H1 (cell line): ENCODE results near the gene CHTF8.

ENCODE experiments used
- ASH2L ChIP-seq: fragments of 200-600, 300-600 bp; sonication (generic); IDR thresholded peaks from one replicate; pipeline ENCODE4 v1.7.1; 2017; ENCODE audit warnings: low read length
- ATF2 ChIP-seq: IDR thresholded peaks from 2 replicates; pipeline ENCODE4 v1.6.1; 2012; ENCODE audit warnings: low read length, inconsistent platforms
- CTBP2 ChIP-seq: IDR thresholded peaks from 2 replicates; pipeline ENCODE4 v1.7.0; 2011; ENCODE audit warnings: borderline replicate concordance, mild to moderate bottlenecking, moderate library complexity, mixed read lengths, low read length; ENCODE audit not compliant: insufficient read depth, insufficient read length
- CTCF ChIP-seq, 3 experiments: IDR thresholded peaks; 1 replicate in 2 of 3; 2 replicates in 1 of 3; pipeline versions ENCODE4 v1.5.1 to v1.6.1; 2011; ENCODE audit warnings: low read length in 3 of 3, mild to moderate bottlenecking in 3 of 3, inconsistent platforms in 2 of 3, low read depth in 1 of 3, moderate library complexity in 1 of 3; ENCODE audit not compliant: insufficient read depth in 1 of 3; ENCODE audit errors: control extremely low read depth in 1 of 3
- FOSL1 ChIP-seq: IDR thresholded peaks from 2 replicates; pipeline ENCODE4 v1.6.1; 2011; ENCODE audit warnings: mild to moderate bottlenecking, low read depth, low read length, moderate library complexity; ENCODE audit not compliant: insufficient read depth
- GABPA ChIP-seq: IDR thresholded peaks from 2 replicates; pipeline ENCODE4 v1.6.1; 2011; ENCODE audit warnings: mild to moderate bottlenecking, low read length, moderate library complexity, borderline replicate concordance; ENCODE audit not compliant: insufficient read depth
- JUND ChIP-seq: IDR thresholded peaks from 2 replicates; pipeline ENCODE4 v1.6.1; 2011; ENCODE audit warnings: mild to moderate bottlenecking, improper control_type of control experiment, low read length
- POLR2A ChIP-seq, 2 experiments: IDR thresholded peaks; 1 replicate in 1 of 2; 2 replicates in 1 of 2; pipeline ENCODE4 v1.6.1; 2011; ENCODE audit warnings: low read depth in 2 of 2, low read length in 2 of 2, mild to moderate bottlenecking in 2 of 2; ENCODE audit errors: control extremely low read depth in 1 of 2
- SAP30 ChIP-seq: fragments of 300-600 bp; sonication (generic); IDR thresholded peaks from 2 replicates; pipeline ENCODE4 v1.7.1; 2012; ENCODE audit warnings: low read length, moderate library complexity, mild to moderate bottlenecking, inconsistent platforms; ENCODE audit not compliant: insufficient read depth, insufficient replicate concordance
- USF2 ChIP-seq: IDR thresholded peaks from 2 replicates; pipeline ENCODE4 v1.6.1; 2011; ENCODE audit warnings: low read length, improper control_type of control experiment
- ZNF274 ChIP-seq: IDR thresholded peaks from 2 replicates; pipeline ENCODE4 v1.7.0; 2012; ENCODE audit warnings: low read length, borderline replicate concordance; ENCODE audit errors: extremely low read depth

GRCh38 chr16:69138608-69139007 is 6.2 kb upstream of the CHTF8 start:
- TF ChIP-seq JUND (no peak), ASH2L (no peak), SAP30 (no peak), USF2 (no peak), ATF2 (no peak), GABPA (no peak), ZNF274 (no peak), CTCF (IDR thresholded peaks at IDR 0.05; ENCODE audit: control extremely low read depth in 1 of 3, insufficient read depth in 1 of 3, low read depth in 1 of 3, low read length in 3 of 3) (no peak), FOSL1 (no peak), CTBP2 (no peak), POLR2A (IDR thresholded peaks at IDR 0.05; ENCODE audit: control extremely low read depth in 1 of 2, low read depth in 2 of 2, low read length in 2 of 2) (no peak)
